Activated naive CD8-positive, alpha-beta T cell treated with anti-CD3 and anti-CD28 coated beads for 36 hours (primary cell): ENCODE data around the gene KRCC1. TPM values are rescaled to one million over a fixed set of nuclear protein-coding genes. Genes with fewer than 3 reads are reported as not detected.
"Not testable (repeated sequence)": the region's sequence is repeated elsewhere in the genome, so short reads cannot be mapped to it uniquely, and the experiment has no call there.

Experiments
- DNase-seq: peaks from one replicate; pipeline ENCODE4 v3.0.0; 2021
- H3K27ac Mint-ChIP-seq: one replicate; pipeline ENCODE4 v1.8.0; 2022; ENCODE audit warnings: mild to moderate bottlenecking, moderate library complexity, mixed read lengths
- H3K27me3 Mint-ChIP-seq: one replicate; pipeline ENCODE4 v1.8.0; 2022; ENCODE audit warnings: mild to moderate bottlenecking, mixed read lengths
- H3K36me3 Mint-ChIP-seq: one replicate; pipeline ENCODE4 v1.8.0; 2021; ENCODE audit warnings: mild to moderate bottlenecking, mixed read lengths
- H3K4me1 Mint-ChIP-seq: one replicate; pipeline ENCODE4 v1.8.0; 2021; ENCODE audit warnings: mixed read lengths
- H3K4me3 Mint-ChIP-seq: one replicate; pipeline ENCODE4 v1.8.0; 2022; ENCODE audit warnings: mild to moderate bottlenecking, moderate library complexity, mixed read lengths
- H3K9me3 Mint-ChIP-seq: one replicate; pipeline ENCODE4 v1.8.0; 2022; ENCODE audit warnings: mixed read lengths
- total RNA-seq, 2 experiments: library from RNA; stranded (reverse); gene quantifications; one replicate each; pipeline ENCODE4 v1.2.3, GENCODE V29; 2021

KRCC1 gene
- total RNA-seq, 2 experiments from 2014 or later: 10.6 to 11.9 TPM

DNA sequence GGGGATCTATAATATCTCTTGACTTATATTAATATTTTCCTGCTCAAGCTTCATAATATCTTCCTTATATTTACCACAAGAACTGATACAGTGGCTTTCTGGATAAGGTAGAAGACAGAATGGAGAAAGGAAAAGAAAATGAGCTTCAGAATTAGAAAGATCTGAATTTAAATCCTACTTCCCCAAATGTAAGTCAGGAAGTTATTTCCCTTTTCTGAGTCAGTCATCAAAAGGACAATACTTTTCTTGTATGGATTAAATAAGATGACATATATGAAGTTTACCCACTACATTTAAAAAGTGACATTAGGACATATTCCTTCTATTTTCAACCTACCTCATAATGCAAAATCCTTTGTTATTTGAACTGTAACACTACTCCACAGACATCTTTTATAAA, 19.0 kb downstream of the KRCC1 start:
- H3K4me3 Mint-ChIP-seq: no peak overlapping the region
- H3K9me3 Mint-ChIP-seq: peaks cover 9% of the 10 kb centered on the region
- no peak for DNase-seq
- peaks cover 45% of the 10 kb centered on the region for H3K36me3 Mint-ChIP-seq
- no peak overlapping the region for H3K27ac Mint-ChIP-seq
- no peaks in the 10 kb centered on the region for H3K27me3 Mint-ChIP-seq
- peaks cover 32% of the 10 kb centered on the region for H3K4me1 Mint-ChIP-seq

DNA sequence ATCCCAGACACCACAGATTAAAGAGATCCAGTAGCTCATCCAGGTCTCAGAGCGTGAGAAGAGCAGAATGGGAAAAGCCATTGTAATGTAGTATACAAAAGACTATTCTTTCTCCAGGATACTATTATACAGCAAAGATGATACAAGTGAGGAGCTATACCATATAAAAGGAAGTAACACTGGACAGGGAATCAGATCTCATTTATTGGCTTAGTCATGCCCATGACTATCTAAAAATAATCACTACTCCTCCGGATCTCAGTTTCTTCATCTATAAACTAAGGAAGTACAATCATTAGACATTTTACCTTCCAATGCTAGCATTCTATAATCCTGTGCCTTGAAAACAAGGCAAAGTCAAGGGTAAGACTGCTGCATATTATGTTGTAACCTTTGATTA, 19.4 kb downstream of the KRCC1 start:
- Mint-ChIP-seq H3K27me3 (no peaks in the 10 kb centered on the region), H3K36me3 (peaks cover 45% of the 10 kb centered on the region)

DNA sequence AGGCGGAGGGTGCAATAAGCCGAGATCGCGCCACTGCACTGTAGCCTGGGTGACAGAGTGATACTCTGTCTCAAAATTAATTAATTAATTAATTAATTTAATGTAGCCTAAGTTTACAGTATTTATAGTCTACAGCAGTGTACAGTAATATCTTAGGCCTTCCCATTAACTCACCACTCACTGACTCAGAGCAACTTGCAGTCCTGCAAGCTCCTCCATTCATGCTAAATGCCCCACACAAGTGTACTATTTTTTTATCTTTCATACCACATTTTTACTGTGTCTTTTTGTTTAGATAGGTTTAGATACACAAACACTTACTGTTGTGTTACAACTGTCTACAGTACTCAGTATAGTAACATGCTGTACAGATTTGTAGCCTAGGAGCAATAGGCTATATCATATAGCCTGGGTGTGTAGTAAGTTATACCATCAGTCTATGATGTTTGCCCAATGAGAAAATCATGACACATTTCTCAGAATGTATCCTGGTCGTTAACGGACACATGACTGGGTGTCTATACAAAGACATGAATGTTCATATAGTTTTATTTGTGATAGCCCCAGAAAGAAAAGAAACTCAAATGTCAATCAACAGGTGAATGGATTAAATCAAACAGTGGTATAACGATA, 23.4 kb downstream of the KRCC1 start:
- H3K27me3 Mint-ChIP-seq: no peaks in the 10 kb centered on the region
- no peak overlapping the region for H3K27ac Mint-ChIP-seq
- peaks cover 7% of the 10 kb centered on the region for H3K9me3 Mint-ChIP-seq
- DNase-seq: no peak
- H3K4me3 Mint-ChIP-seq: no peak overlapping the region
- H3K4me1 Mint-ChIP-seq: peaks cover 31% of the 10 kb centered on the region
- peaks cover 45% of the 10 kb centered on the region for H3K36me3 Mint-ChIP-seq

More for the DNA sequence above, 19.4 kb downstream of the KRCC1 start:
- Mint-ChIP-seq H3K9me3 (peaks cover 9% of the 10 kb centered on the region), H3K4me3 (no peak overlapping the region), H3K27ac (no peak overlapping the region), H3K4me1 (peaks cover 30% of the 10 kb centered on the region)
- no peak for DNase-seq

DNA sequence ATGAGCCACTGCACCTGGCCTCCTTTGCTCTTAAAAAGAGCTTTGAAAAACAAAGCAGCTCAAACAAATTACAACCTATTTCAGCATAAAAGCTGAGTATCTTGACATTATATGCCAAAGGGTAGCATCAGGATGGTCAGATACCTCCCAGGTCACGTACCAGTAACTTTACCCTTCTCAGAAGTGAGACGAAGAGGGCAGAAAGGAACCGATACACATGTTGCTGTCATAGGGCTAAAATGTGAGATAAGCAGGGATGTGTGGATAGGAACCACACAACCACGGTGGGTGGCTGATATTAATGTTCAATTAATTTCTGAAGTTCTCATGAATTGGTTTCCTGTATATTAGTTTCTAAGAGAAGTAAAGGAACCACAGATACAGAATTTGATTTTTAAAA, 26.7 kb downstream of the KRCC1 start:
- Mint-ChIP-seq H3K27me3 (no peaks in the 10 kb centered on the region), H3K36me3 (peaks cover 29% of the 10 kb centered on the region), H3K4me1 (peaks cover 25% of the 10 kb centered on the region), H3K9me3 (no peaks in the 10 kb centered on the region), H3K27ac (peak overlapping the region; percentile 42), H3K4me3 (no peak overlapping the region)
- DNase-seq: no peak

- DNase-seq: no peak
- H3K4me1 Mint-ChIP-seq: peaks cover 23% of the 10 kb centered on the region
- peaks cover 31% of the 10 kb centered on the region for H3K36me3 Mint-ChIP-seq
- no peaks in the 10 kb centered on the region for H3K27me3 Mint-ChIP-seq
- peak overlapping the region; percentile 85 for H3K27ac Mint-ChIP-seq
- H3K4me3 Mint-ChIP-seq: peak overlapping the region; percentile 57
- no peaks in the 10 kb centered on the region for H3K9me3 Mint-ChIP-seq
These were observed 27.7 kb downstream of the KRCC1 start for GRCh38 chr2:88027697-88028389.

GRCh38 chr2:88024509-88024908, 31.1 kb downstream of the KRCC1 start:
- H3K27ac Mint-ChIP-seq: no peak overlapping the region
- DNase-seq: no peak
- no peaks in the 10 kb centered on the region for H3K27me3 Mint-ChIP-seq
- H3K9me3 Mint-ChIP-seq: no peaks in the 10 kb centered on the region
- H3K4me1 Mint-ChIP-seq: peaks cover 18% of the 10 kb centered on the region
- H3K36me3 Mint-ChIP-seq: peaks cover 27% of the 10 kb centered on the region
- no peak overlapping the region for H3K4me3 Mint-ChIP-seq

DNA sequence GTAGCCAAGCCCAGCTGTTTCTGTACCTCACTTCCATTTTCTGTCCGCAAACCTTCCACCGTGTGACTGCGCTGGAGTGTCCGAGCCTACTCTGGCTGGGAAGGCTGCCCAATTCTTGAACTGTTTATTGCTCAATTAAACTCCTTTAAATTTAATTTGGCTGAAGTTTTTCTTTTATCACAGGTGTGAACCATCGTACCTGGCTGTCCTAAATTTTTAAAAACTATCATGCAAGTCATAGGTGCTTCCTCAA, 33.0 kb downstream of the KRCC1 start:
- H3K27ac Mint-ChIP-seq: no peak overlapping the region
- H3K27me3 Mint-ChIP-seq: no peaks in the 10 kb centered on the region
- H3K36me3 Mint-ChIP-seq: peaks cover 9% of the 10 kb centered on the region
- no peak for DNase-seq
- H3K9me3 Mint-ChIP-seq: peaks cover 4% of the 10 kb centered on the region
- H3K4me1 Mint-ChIP-seq: peaks cover 7% of the 10 kb centered on the region
- no peak overlapping the region for H3K4me3 Mint-ChIP-seq

DNA sequence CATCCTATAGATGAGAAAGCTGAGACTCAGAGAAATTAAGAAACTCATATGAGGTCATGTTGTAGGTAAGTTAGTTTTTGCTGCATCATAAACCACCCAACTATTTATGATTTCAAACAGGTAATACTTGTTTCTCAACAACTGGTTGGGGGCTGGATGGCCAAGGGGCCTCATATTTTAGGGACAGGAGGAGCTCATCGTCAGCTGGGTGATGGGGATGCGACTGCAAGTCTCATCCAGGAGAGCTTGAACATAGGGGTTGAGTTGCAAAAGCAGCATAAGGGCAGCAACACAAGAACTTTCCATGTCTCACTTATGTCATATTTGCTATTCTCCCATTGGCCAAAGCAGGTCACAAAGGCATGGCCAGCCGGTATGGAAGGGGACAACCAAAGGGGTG, 35.6 kb downstream of the KRCC1 start:
- H3K9me3 Mint-ChIP-seq: peaks cover 4% of the 10 kb centered on the region
- no peak overlapping the region for H3K4me3 Mint-ChIP-seq
- H3K27me3 Mint-ChIP-seq: no peaks in the 10 kb centered on the region
- H3K36me3 Mint-ChIP-seq: peaks cover 1% of the 10 kb centered on the region
- no peak for DNase-seq
- H3K27ac Mint-ChIP-seq: no peak overlapping the region
- peaks cover 16% of the 10 kb centered on the region for H3K4me1 Mint-ChIP-seq

DNA sequence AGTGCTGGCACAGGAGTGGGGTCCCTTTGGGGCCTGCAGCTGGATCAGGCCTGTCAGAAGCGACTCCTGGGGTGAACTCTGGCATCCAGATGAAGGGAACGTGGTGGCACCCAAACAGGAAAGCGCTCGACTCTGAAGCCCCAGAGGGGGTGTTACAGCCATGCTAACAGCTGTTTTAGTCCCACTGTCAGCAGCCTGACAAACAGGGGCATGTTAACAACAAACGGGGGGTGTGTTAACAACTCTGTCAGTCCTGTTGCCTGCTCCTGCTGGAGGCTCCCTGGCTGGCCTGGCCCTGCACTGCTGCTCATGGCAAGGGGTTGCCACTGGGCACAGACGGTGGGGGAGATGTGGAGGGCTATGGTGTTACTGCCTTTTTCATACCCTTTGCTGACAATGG, 36.7 kb downstream of the KRCC1 start:
- Mint-ChIP-seq H3K36me3 (peaks cover 1% of the 10 kb centered on the region), H3K27me3 (no peaks in the 10 kb centered on the region), H3K4me3 (no peak overlapping the region), H3K27ac (no peak overlapping the region), H3K9me3 (peaks cover 4% of the 10 kb centered on the region), H3K4me1 (peaks cover 16% of the 10 kb centered on the region)
- DNase-seq: no peak

- H3K27ac Mint-ChIP-seq, H3K4me3 Mint-ChIP-seq, DNase-seq, H3K36me3 Mint-ChIP-seq, H3K9me3 Mint-ChIP-seq, H3K27me3 Mint-ChIP-seq: not testable (repeated sequence)
- H3K4me1 Mint-ChIP-seq: peaks cover 16% of the 10 kb centered on the region
These were observed 37.3 kb downstream of the KRCC1 start for GRCh38 chr2:88018077-88018805.

GRCh38 chr2:88017780-88018038, 37.9 kb downstream of the KRCC1 start:
- Mint-ChIP-seq H3K4me3 (peak overlapping the region; percentile 94), H3K27ac (peak overlapping the region; percentile 99), H3K4me1 (peaks cover 16% of the 10 kb centered on the region)
- H3K36me3 Mint-ChIP-seq, H3K27me3 Mint-ChIP-seq, DNase-seq, H3K9me3 Mint-ChIP-seq: not testable (repeated sequence)

GRCh38 chr2:88016960-88017779, 38.4 kb downstream of the KRCC1 start:
- Mint-ChIP-seq H3K36me3 (no peaks in the 10 kb centered on the region), H3K27me3 (no peaks in the 10 kb centered on the region), H3K4me1 (peaks cover 16% of the 10 kb centered on the region), H3K4me3 (peak overlapping the region; percentile 94), H3K27ac (peak overlapping the region; percentile 99), H3K9me3 (peaks cover 4% of the 10 kb centered on the region)
- peak; percentile 69 for DNase-seq

DNA sequence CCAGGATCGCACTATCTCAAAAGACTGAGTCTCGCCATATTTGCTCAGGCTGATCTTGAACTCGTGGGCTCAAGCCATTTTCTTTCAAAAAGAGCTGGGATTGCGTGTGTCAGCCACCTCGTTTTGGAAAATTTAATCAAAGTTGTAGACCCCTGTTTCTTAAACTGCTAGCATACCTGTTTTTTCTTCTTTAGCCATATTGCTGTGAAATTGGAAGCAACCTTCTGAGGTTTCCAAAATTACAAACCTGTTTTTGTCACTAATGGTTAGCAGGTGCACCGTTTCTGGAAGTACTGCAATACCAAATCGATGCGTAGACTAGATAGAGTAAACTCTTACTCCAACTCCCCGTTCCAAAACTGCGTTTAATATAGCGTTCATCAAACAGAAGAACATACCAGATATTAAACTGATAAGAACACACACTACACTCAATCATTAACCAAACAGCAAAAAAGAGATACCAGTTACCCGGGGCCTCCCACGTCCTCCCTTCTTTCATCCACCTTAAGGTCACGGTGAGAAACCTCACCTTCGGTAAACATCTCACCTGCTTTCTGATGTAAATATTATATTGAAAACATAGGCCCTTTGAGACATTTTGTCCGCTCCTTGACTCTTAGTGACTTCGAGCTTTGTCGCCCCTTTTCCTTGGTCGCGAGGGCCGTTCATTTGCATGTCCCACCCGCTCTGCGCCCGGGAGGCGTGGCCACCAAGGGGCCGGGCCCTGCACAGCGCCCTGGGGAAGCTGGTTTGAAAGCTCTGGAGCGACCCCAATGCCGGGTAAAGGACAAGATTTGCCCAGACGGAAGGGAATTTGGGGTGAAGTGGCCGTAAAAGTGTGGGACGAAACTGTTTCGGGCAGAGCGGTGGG, 39.3 kb downstream of the KRCC1 start, which contains the start of gene RNU2-63P:
TSS of gene RNU2-63P (minus strand) at position 462 of the 874 bp plus-strand sequence.
- Mint-ChIP-seq H3K27ac (peak within 1 kb of the TSS; percentile 99), H3K36me3 (no peaks in the 10 kb centered on the region), H3K27me3 (no peaks in the 10 kb centered on the region), H3K4me1 (peaks cover 16% of the 10 kb centered on the region), H3K4me3 (peak within 1 kb of the TSS; percentile 94), H3K9me3 (peaks cover 4% of the 10 kb centered on the region)
- DNase-seq: peak; percentile 77

DNA sequence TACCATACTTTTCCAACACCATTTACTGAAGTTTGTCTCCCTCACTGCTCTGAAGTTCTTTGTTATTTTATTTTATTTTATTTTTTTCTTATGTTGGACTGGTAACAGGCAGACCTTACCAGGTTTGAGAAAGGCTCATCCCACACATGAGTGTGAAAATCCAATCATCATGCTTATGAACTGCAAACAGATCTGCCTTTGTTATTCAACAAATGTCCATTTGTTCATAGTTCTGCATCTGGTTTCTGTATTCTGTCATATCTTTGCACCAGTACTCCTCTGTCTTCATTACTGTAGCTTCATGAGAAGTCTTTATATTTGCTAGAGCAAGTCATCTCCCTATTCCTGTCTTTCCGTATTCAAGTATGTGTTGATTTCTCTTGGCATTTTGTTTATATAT, 44.6 kb downstream of the KRCC1 start:
- H3K9me3 Mint-ChIP-seq: no peaks in the 10 kb centered on the region
- no peaks in the 10 kb centered on the region for H3K36me3 Mint-ChIP-seq
- H3K27me3 Mint-ChIP-seq: no peaks in the 10 kb centered on the region
- DNase-seq: no peak
- H3K4me3 Mint-ChIP-seq: no peak overlapping the region
- peaks cover 2% of the 10 kb centered on the region for H3K4me1 Mint-ChIP-seq
- no peak overlapping the region for H3K27ac Mint-ChIP-seq
